Measurements from ENCODE around the gene DPYSL5. TPM values are rescaled to one million over a fixed set of nuclear protein-coding genes. Genes with fewer than 3 reads are reported as not detected.

DPYSL5 gene
- polyA plus RNA-seq, 1 donor: 7.1 TPM

- H3K27me3 ChIP-seq (ENCODE audit: control insufficient read depth, insufficient read depth, low read length): peaks cover 10% of the 10 kb centered on the region
- no peak for DNase-seq
- WGBS (ENCODE audit: insufficient coverage, low lambda C conversion rate): 100% methylated on average over 1 of the region's 2 CpGs
- H3K9me3 ChIP-seq (ENCODE audit: control insufficient read depth, low read depth, low read length): no peaks in the 10 kb centered on the region
- no peaks in the 10 kb centered on the region for H3K36me3 ChIP-seq (ENCODE audit: control insufficient read depth, insufficient read depth, low read length)
- H3K4me1 ChIP-seq (ENCODE audit: control insufficient read depth, insufficient read depth, low read length): no peaks in the 10 kb centered on the region
- H3K27ac ChIP-seq (ENCODE audit: low read length): no peak overlapping the region
- H3K4me3 ChIP-seq (ENCODE audit: low read length): no peak overlapping the region
These were observed 38.8 kb downstream of the DPYSL5 start for GRCh38 chr2:26886736-26887135.

GRCh38 chr2:26887151-26887550, 39.2 kb downstream of the DPYSL5 start:
- H3K27me3 ChIP-seq (ENCODE audit: control insufficient read depth, insufficient read depth, low read length): peaks cover 10% of the 10 kb centered on the region
- no CpG with 5 or more reads among the region's 4 CpGs for WGBS (ENCODE audit: insufficient coverage, low lambda C conversion rate)
- H3K9me3 ChIP-seq (ENCODE audit: control insufficient read depth, low read depth, low read length): no peaks in the 10 kb centered on the region
- DNase-seq: no peak
- no peak overlapping the region for H3K27ac ChIP-seq (ENCODE audit: low read length)
- no peaks in the 10 kb centered on the region for H3K36me3 ChIP-seq (ENCODE audit: control insufficient read depth, insufficient read depth, low read length)
- no peaks in the 10 kb centered on the region for H3K4me1 ChIP-seq (ENCODE audit: control insufficient read depth, insufficient read depth, low read length)
- no peak overlapping the region for H3K4me3 ChIP-seq (ENCODE audit: low read length)

- H3K27ac ChIP-seq (ENCODE audit: low read length): no peak overlapping the region
- no peak for DNase-seq
- 100% methylated on average over 1 of the region's 4 CpGs for WGBS (ENCODE audit: insufficient coverage, low lambda C conversion rate)
- H3K36me3 ChIP-seq (ENCODE audit: control insufficient read depth, insufficient read depth, low read length): no peaks in the 10 kb centered on the region
- H3K27me3 ChIP-seq (ENCODE audit: control insufficient read depth, insufficient read depth, low read length): peaks cover 12% of the 10 kb centered on the region
- no peaks in the 10 kb centered on the region for H3K4me1 ChIP-seq (ENCODE audit: control insufficient read depth, insufficient read depth, low read length)
- H3K9me3 ChIP-seq (ENCODE audit: control insufficient read depth, low read depth, low read length): no peaks in the 10 kb centered on the region
- H3K4me3 ChIP-seq (ENCODE audit: low read length): no peak overlapping the region
These were observed 41.9 kb downstream of the DPYSL5 start for GRCh38 chr2:26889796-26890195.

GRCh38 chr2:26890341-26891000, 42.5 kb downstream of the DPYSL5 start:
- no peak for DNase-seq
- H3K4me3 ChIP-seq (ENCODE audit: low read length): no peak overlapping the region
- H3K9me3 ChIP-seq (ENCODE audit: control insufficient read depth, low read depth, low read length): no peaks in the 10 kb centered on the region
- peaks cover 12% of the 10 kb centered on the region for H3K27me3 ChIP-seq (ENCODE audit: control insufficient read depth, insufficient read depth, low read length)
- H3K4me1 ChIP-seq (ENCODE audit: control insufficient read depth, insufficient read depth, low read length): no peaks in the 10 kb centered on the region
- no CpG with 5 or more reads among the region's 11 CpGs for whole genome bisulfite sequencing (ENCODE audit: insufficient coverage, low lambda C conversion rate)
- no peaks in the 10 kb centered on the region for H3K36me3 ChIP-seq (ENCODE audit: control insufficient read depth, insufficient read depth, low read length)
- no peak overlapping the region for H3K27ac ChIP-seq (ENCODE audit: low read length)

GRCh38 chr2:26892133-26892532, 44.2 kb downstream of the DPYSL5 start:
- no CpG with 5 or more reads among the region's 3 CpGs for WGBS (ENCODE audit: insufficient coverage, low lambda C conversion rate)
- Histone ChIP-seq H3K4me3 (ENCODE audit: low read length) (no peak overlapping the region), H3K9me3 (ENCODE audit: control insufficient read depth, low read depth, low read length) (no peaks in the 10 kb centered on the region), H3K27ac (ENCODE audit: low read length) (no peak overlapping the region), H3K36me3 (ENCODE audit: control insufficient read depth, insufficient read depth, low read length) (no peaks in the 10 kb centered on the region), H3K4me1 (ENCODE audit: control insufficient read depth, insufficient read depth, low read length) (no peaks in the 10 kb centered on the region), H3K27me3 (ENCODE audit: control insufficient read depth, insufficient read depth, low read length) (peaks cover 11% of the 10 kb centered on the region)
- DNase-seq: no peak

- no peaks in the 10 kb centered on the region for H3K4me1 ChIP-seq (ENCODE audit: control insufficient read depth, insufficient read depth, low read length)
- H3K9me3 ChIP-seq (ENCODE audit: control insufficient read depth, low read depth, low read length): no peaks in the 10 kb centered on the region
- WGBS (ENCODE audit: insufficient coverage, low lambda C conversion rate): no CpG with 5 or more reads among the region's 3 CpGs
- H3K27ac ChIP-seq (ENCODE audit: low read length): no peak overlapping the region
- H3K4me3 ChIP-seq (ENCODE audit: low read length): no peak overlapping the region
- no peaks in the 10 kb centered on the region for H3K36me3 ChIP-seq (ENCODE audit: control insufficient read depth, insufficient read depth, low read length)
- peaks cover 11% of the 10 kb centered on the region for H3K27me3 ChIP-seq (ENCODE audit: control insufficient read depth, insufficient read depth, low read length)
- DNase-seq: no peak
These were observed 45.1 kb downstream of the DPYSL5 start for GRCh38 chr2:26892922-26893524.

- WGBS (ENCODE audit: insufficient coverage, low lambda C conversion rate): 100% methylated on average over 1 of the region's 2 CpGs
- Histone ChIP-seq H3K27ac (ENCODE audit: low read length) (no peak overlapping the region), H3K36me3 (ENCODE audit: control insufficient read depth, insufficient read depth, low read length) (no peaks in the 10 kb centered on the region), H3K4me3 (ENCODE audit: low read length) (no peak overlapping the region), H3K9me3 (ENCODE audit: control insufficient read depth, low read depth, low read length) (no peaks in the 10 kb centered on the region), H3K4me1 (ENCODE audit: control insufficient read depth, insufficient read depth, low read length) (no peaks in the 10 kb centered on the region), H3K27me3 (ENCODE audit: control insufficient read depth, insufficient read depth, low read length) (peaks cover 11% of the 10 kb centered on the region)
- DNase-seq: no peak
These were observed 46.2 kb downstream of the DPYSL5 start for GRCh38 chr2:26894136-26894535.

- no CpG with 5 or more reads among the region's 3 CpGs for WGBS (ENCODE audit: insufficient coverage, low lambda C conversion rate)
- no peak for DNase-seq
- no peaks in the 10 kb centered on the region for H3K4me1 ChIP-seq (ENCODE audit: control insufficient read depth, insufficient read depth, low read length)
- no peak overlapping the region for H3K4me3 ChIP-seq (ENCODE audit: low read length)
- no peak overlapping the region for H3K27ac ChIP-seq (ENCODE audit: low read length)
- no peaks in the 10 kb centered on the region for H3K36me3 ChIP-seq (ENCODE audit: control insufficient read depth, insufficient read depth, low read length)
- no peaks in the 10 kb centered on the region for H3K9me3 ChIP-seq (ENCODE audit: control insufficient read depth, low read depth, low read length)
- peaks cover 14% of the 10 kb centered on the region for H3K27me3 ChIP-seq (ENCODE audit: control insufficient read depth, insufficient read depth, low read length)
These were observed 50.0 kb downstream of the DPYSL5 start for GRCh38 chr2:26897807-26898479.

- no peak overlapping the region for H3K27ac ChIP-seq (ENCODE audit: low read length)
- no peaks in the 10 kb centered on the region for H3K9me3 ChIP-seq (ENCODE audit: control insufficient read depth, low read depth, low read length)
- H3K4me3 ChIP-seq (ENCODE audit: low read length): no peak overlapping the region
- H3K4me1 ChIP-seq (ENCODE audit: control insufficient read depth, insufficient read depth, low read length): no peaks in the 10 kb centered on the region
- no peak for DNase-seq
- H3K27me3 ChIP-seq (ENCODE audit: control insufficient read depth, insufficient read depth, low read length): peaks cover 12% of the 10 kb centered on the region
- no CpG with 5 or more reads among the region's 15 CpGs for WGBS (ENCODE audit: insufficient coverage, low lambda C conversion rate)
- H3K36me3 ChIP-seq (ENCODE audit: control insufficient read depth, insufficient read depth, low read length): no peaks in the 10 kb centered on the region
These were observed 50.6 kb downstream of the DPYSL5 start for GRCh38 chr2:26898480-26899078.

GRCh38 chr2:26899500-26900164, 51.7 kb downstream of the DPYSL5 start:
- Histone ChIP-seq H3K27me3 (ENCODE audit: control insufficient read depth, insufficient read depth, low read length) (peaks cover 12% of the 10 kb centered on the region), H3K4me1 (ENCODE audit: control insufficient read depth, insufficient read depth, low read length) (no peaks in the 10 kb centered on the region)
- WGBS (ENCODE audit: insufficient coverage, low lambda C conversion rate): no CpG with 5 or more reads among the region's 6 CpGs

More at GRCh38 chr2:26899500-26900164, 51.7 kb downstream of the DPYSL5 start:
- Histone ChIP-seq H3K27ac (ENCODE audit: low read length) (no peak overlapping the region), H3K36me3 (ENCODE audit: control insufficient read depth, insufficient read depth, low read length) (no peaks in the 10 kb centered on the region), H3K9me3 (ENCODE audit: control insufficient read depth, low read depth, low read length) (no peaks in the 10 kb centered on the region), H3K4me3 (ENCODE audit: low read length) (no peak overlapping the region)
- no peak for DNase-seq

Measured in large intestine (tissue), 3 donors.